ENCODE measurements around the gene PPP3R2.
A peak's percentile ranks its signal among the peaks of the same experiment; 100 is the strongest.
"Not testable (repeated sequence)": the region's sequence is repeated elsewhere in the genome, so short reads cannot be mapped to it uniquely, and the experiment has no call there.

The PPP3R2 gene

GRCh38 chr9:101587332-101588043 is 7.3 kb downstream of the PPP3R2 start:
- no peak for DNase-seq (ENCODE audit: low spot score)

- DNase-seq (ENCODE audit: low spot score): no peak
These were observed 8.1 kb downstream of the PPP3R2 start for GRCh38 chr9:101586651-101587050.

DNA sequence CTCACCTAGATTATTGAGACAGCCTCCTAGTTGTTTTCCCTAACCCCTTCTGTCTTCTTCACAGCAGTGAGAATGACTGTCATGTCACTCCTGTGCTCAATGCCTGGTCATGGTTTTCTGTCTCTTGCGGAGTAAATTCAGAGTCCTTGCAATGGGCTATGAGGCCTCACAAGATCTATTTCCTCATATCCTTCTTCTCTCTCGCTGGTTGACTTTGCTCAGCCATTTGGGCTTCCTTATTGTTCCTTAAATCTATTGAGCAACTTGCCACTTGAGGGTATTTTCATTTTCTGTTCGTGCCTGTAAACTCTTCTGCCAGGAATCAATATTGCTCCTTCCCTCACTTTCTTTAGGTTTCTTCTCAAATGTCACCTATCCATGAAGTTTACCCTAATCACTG is 9.0 kb downstream of the PPP3R2 start:
- no peak for DNase-seq (ENCODE audit: low spot score)

- DNase-seq (ENCODE audit: low spot score): no peak
These were observed 12.2 kb downstream of the PPP3R2 start for GRCh38 chr9:101582553-101582952.

GRCh38 chr9:101579711-101580545 is 14.8 kb downstream of the PPP3R2 start:
- DNase-seq (ENCODE audit: low spot score): no peak

DNA sequence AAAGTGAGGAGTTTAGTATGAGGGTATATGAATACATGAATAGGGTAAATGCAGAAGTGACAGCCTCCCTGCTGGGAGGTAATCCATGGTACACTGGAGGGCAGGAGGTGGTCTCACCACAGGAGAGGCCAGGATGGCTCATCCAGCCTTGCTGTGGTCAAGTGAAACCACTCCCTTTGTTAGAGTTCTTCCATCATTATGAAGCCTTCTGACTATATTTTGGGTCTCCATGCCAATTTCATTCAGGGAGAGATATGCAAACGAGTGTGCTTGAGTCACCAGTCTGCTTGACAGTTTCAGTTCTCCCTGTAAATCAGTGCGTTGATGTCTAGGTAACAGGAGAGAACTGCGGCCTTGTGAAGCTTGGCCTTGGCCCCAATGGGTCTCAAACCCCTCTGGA is 16.4 kb downstream of the PPP3R2 start:
- no peak for DNase-seq (ENCODE audit: low spot score)

DNA sequence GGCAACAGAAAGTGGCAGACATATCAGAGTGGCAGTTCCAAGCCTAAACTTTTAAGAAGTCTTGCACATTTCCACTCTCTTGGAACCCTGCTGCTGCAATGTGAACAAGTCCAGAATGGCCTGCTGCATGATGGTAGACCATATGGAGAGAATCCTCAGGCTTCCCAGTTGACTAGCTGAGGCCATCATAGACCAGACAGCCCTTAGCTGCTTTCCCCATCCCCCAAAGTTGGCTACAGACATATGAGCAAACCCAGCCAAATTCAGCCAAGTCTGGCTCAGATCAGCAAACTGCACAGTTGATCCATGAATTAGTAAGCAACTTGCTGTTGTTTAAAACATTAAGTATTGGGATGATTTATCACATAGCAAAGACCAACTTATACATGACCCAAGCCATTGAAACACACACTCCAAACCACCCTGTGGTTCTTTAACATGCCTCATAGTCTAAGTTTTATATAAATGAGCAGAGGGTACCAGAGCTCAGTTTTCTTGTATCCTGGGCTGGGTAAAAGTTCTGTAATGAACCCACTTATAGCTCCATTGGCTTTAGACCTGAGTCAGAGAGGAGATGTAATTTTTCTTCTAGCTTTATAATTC is 19.9 kb downstream of the PPP3R2 start:
- DNase-seq (ENCODE audit: low spot score): no peak

- no peak for DNase-seq (ENCODE audit: low spot score)
These were observed 22.5 kb downstream of the PPP3R2 start for GRCh38 chr9:101572316-101572715.

DNA sequence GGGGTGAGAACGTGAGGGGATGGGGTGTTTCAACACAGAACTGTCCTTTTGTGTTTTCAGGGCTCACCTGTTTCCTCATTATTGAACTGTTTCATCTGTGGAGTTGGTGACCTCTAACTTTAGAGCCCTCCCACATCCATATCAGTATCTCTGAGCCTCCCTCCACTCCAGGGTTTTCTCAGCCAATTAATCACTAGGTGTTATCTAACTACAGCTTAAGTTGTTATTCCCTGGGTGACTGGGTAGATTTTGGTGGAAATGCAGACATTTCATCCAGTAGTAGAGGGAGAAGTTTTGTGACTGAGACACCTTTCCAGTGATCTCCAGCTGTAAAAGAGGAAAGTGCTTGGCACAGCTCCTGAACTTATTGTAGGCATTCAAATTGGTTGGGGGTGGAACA is 23.7 kb downstream of the PPP3R2 start:
- no peak for DNase-seq (ENCODE audit: low spot score)

DNA sequence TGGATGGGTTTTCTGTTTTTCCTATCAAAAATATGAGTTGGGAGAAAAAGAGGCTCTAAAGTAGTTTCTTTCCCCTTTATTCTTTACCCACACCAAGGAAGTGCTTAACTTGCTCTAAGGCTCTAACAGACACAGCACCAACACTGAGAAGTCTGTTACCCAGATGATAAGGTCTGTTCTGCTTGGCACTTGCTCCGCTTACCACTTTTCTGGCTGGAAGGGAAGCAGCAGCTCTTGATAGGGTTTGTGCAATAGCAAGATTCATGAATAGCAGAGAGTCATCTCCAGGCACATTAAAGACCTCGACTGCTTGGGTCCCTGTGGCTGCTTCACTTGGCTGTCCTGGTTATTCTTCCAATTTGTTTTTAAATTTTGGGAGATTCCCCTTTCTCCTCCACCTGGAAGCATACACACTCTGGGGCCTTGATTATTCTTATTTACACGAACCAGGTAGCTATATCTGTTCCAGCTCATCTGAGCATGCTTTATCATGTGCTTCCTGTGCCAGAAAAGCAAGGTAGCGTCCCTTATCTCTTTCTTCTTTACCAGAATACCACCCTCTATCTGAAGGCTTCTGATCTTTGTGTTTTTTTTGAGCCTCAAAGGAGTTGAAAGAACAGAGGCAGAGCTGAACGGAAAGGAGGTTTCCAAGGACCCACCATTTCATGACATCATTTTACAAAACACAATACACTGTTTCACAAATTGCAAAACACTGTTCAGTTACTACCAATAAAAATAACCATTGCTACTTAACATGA is 24.8 kb downstream of the PPP3R2 start:
- no peak for DNase-seq (ENCODE audit: low spot score)

GRCh38 chr9:101567725-101568350 is 26.9 kb downstream of the PPP3R2 start:
- no peak for DNase-seq (ENCODE audit: low spot score)

DNA sequence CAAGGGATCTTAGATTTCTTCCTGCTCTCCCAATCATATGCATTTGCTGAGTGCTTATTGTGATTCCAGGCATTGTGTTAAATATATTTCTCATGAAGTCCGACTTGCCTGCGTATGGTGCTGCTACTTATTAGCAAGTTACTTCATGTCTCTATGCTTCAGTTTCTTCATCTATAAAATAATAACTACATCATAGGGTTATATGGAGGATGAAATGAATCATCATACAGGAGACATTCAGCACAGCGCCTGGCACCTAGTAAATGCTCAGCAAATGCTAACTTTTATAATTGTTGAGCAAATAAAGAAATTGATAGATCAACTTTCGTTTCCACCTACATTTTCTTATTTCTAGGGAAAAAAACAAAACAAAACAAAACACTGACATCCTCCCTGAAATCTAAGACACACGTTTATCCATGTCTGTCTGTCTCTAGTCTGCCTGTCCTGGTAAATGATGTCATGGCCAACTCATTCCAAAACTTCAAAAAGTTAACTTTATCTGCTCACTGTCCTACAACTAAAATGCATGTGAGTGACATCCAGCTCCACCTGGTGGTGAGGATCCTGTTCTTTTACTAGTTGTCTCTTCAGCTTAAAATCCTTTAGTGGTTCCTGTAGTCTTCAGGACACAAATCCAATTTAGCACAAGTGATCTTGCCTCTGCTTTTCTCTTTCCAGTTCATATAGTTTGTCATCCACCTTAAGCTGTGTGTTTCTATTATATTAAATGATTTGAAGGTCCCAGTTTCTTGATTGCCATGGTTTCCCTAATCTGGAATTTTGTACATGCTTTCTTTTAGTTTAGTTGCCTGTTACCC is 27.7 kb downstream of the PPP3R2 start:
- DNase-seq (ENCODE audit: low spot score): peak; percentile 22

DNA sequence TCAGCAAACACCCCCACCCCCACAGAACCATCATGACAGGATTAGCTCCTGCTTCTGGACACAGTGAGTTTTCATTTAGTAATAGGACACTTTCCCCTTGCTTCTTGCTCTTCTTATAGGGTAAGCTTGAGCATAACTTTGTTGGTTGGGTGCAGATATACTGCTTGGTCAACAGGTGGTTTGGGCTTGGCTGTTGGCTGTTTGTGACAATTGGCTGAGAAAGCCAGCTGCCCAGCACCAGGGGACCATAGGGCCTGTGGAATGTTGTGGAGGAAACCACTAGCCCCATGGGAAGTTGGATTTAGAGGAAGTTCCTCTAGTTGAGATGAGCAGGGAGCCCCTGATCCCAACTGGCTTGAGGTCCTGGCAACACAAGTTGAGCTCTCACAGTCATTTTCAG is 30.5 kb downstream of the PPP3R2 start:
- no peak for DNase-seq (ENCODE audit: low spot score)

DNA sequence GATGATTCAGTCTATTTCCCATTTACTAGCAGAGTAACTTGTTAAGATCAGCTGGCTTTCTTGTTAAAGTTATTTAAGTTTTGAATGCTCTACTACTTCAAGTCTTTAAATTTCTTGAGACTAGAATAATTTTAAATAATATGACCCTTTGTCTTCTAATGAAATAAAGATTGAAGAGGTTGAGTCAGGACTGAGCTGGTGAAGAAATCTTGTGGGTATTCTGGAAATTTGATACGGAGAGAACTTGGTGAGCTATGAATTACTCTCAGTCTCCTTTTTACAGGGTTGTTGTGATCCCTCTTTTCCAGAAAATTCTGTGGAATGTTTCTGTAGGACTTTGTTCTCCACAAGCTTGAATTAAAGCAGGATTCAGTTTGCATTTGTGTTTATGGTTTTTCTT is 31.8 kb downstream of the PPP3R2 start:
- no peak for DNase-seq (ENCODE audit: low spot score)

GRCh38 chr9:101561740-101562139 is 33.0 kb downstream of the PPP3R2 start:
- no peak for DNase-seq (ENCODE audit: low spot score)

GRCh38 chr9:101549472-101550098 is 45.2 kb downstream of the PPP3R2 start:
- DNase-seq (ENCODE audit: low spot score): not testable (repeated sequence)

DNA sequence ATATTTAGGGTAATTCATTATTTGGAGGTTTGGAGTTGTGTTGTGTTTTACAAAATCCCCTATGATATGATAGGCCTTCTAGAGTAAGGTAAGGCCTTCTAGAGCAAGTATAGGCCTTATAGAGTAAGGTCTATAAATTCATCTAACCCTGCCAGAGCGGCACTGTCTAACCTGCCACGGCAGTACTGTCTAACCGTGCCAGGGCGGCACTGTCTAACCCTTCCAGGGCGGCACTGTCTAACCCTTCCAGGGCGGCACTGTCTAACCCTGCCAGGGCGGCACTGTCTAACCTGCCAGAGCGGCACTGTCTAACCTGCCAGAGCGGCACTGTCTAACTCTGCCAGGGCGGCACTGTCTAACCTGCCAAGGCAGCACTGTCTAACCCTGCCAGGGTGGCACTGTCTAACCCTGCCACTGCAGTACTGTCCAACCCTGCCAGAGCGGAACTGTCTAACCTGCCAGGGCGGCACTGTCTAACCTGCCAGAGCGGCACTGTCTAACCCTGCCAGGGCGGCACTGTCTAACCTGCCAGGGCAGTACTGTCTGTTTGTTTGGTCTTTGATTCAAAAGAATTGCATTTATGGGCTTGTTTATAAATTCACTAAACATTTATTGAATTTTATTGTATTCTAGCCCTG is 51.6 kb downstream of the PPP3R2 start:
- no peak for DNase-seq (ENCODE audit: low spot score)

Data from iPS-NIHi11 (cell line).